Stomach (tissue), 9 donors: Measurements from ENCODE around the gene ANKRD39. TPM values are rescaled to one million over a fixed set of nuclear protein-coding genes. Genes with fewer than 3 reads are reported as not detected.

Experiments used
- DNase-seq, 2 donors: peaks; one replicate each; pipeline versions ENCODE4 v3.0.0 to v3.0.0-alpha.2; 2013 to 2019
- H3K27ac ChIP-seq, 5 donors: fragments of 200-600 bp in 4 of 5; sonication (generic) in 4 of 5; one replicate each; pipeline ENCODE4 v1.5.1; 2013 to 2019; ENCODE audit warnings: mild to moderate bottlenecking in 1 of 5, moderate library complexity in 1 of 5
- H3K27me3 ChIP-seq, 3 donors: fragments of 200-600 bp; sonication (generic); one replicate each; pipeline ENCODE4 v1.5.1; 2017 to 2019; ENCODE audit warnings: mixed run types in 1 of 3
- H3K36me3 ChIP-seq, 4 donors: fragments of 200-600 bp; sonication (generic); 1 replicate in 3 of 4; 2 replicates in 1 of 4; pipeline ENCODE4 v1.5.1; 2016 to 2019
- H3K4me1 ChIP-seq, 4 donors: fragments of 200-600 bp; sonication (generic); one replicate each; pipeline ENCODE4 v1.5.1; 2016 to 2019
- H3K4me3 ChIP-seq, 4 donors: fragments of 200-600 bp; sonication (generic) in 3 of 4; one replicate each; pipeline ENCODE4 v1.5.1; 2016 to 2019; ENCODE audit warnings: mild to moderate bottlenecking in 1 of 4
- H3K9me3 ChIP-seq, 4 donors: fragments of 200-600 bp; sonication (generic); one replicate each; pipeline ENCODE4 v1.5.1; 2016 to 2019
- CTCF ChIP-seq, 7 experiments: fragments of 450-650 bp in 4 of 7; fragments of 200-600 bp in 3 of 7; sonication (generic) in 3 of 7; IDR thresholded peaks; one replicate each; pipeline ENCODE4 v1.5.1; 2016 to 2019; ENCODE audit warnings: antibody characterized with exemption in 7 of 7, control low read depth in 2 of 7, mild to moderate bottlenecking in 1 of 7
- EP300 ChIP-seq: sonication (generic); formaldehyde crosslinking; IDR thresholded peaks from one replicate; pipeline ENCODE4 v1.6.1; 2017; ENCODE audit warnings: antibody characterized with exemption
- POLR2A ChIP-seq, 4 donors: fragments of 450-650 bp; IDR thresholded peaks; one replicate each; pipeline ENCODE4 v1.6.1; 2016; ENCODE audit warnings: antibody characterized with exemption in 4 of 4, control low read depth in 2 of 4, mild to moderate bottlenecking in 1 of 4, moderate library complexity in 1 of 4
- POLR2AphosphoS5 ChIP-seq, 3 donors: sonication (generic); formaldehyde crosslinking; IDR thresholded peaks; one replicate each; pipeline ENCODE4 v1.6.1; 2016; ENCODE audit warnings: antibody characterized with exemption in 3 of 3
- WGBS, 5 donors: extraction: QIAGEN DNeasy Blood & Tissue Kit in 3 of 5; methylation state at CpG; one replicate each; pipeline versions ENCODE4 v1.1.5 to v1.1.7; 2013 to 2018; 5-methylcytosine and 5-hydroxymethylcytosine counted together
- intact Hi-C: fragments of 100-400 bp; cut with DNase I; formaldehyde crosslinking; loops from one replicate; pipeline ENCODE4 v1.15.1; 2023; ENCODE audit warnings: low total_unique reads
- polyA plus RNA-seq, 3 donors: library from polyadenylated mRNA; stranded (reverse); fragments of 200-250 nt; gene quantifications; one replicate each; pipeline ENCODE4 v1.2.3, GENCODE V29; 2013
- total RNA-seq, 5 donors: library from RNA; depleted of rRNA; stranded (reverse); fragments of >200 nt; gene quantifications; one replicate each; pipeline versions ENCODE4 v1.1.0 to v1.2.3, GENCODE V29; 2014 to 2016
- donor health status: healthy with polysubstance abuse.
- donor health status: Bipolar disorder and iron deficiency.
- donor health status: healthy.

The ANKRD39 gene
- total and polyA plus RNA-seq, 8 donors = 2.8 to 32.1 (median 12.8) TPM

GRCh38 chr2:96860065-96861029 is 2.5 kb upstream of the ANKRD39 start:
- intact Hi-C loops = loop anchor here (5.0 kb wide), 1 partner anchor 97 kb away; no protein-coding TSS in a partner anchor
- H3K27ac ChIP-seq = peak overlapping the region in 4 of 5 donors; percentile 87 to 90 (median 88)
- no peaks in the 10 kb centered on the region for H3K9me3 ChIP-seq
- no peaks in the 10 kb centered on the region for H3K27me3 ChIP-seq
- H3K4me3 ChIP-seq = no peak overlapping the region
- TF ChIP-seq POLR2A (IDR thresholded peaks at IDR 0.05) (no peak), EP300 (no peak), CTCF (IDR thresholded peaks at IDR 0.05) (no peak), POLR2AphosphoS5 (IDR thresholded peaks at IDR 0.05) (no peak)
- DNase-seq = peak in 1 of 2 donors; percentile 37
- peaks cover 37 to 89% (median 52%) of the 10 kb centered on the region in 4 donors for H3K4me1 ChIP-seq
- WGBS, 5 donors = 60 to 80% (median 72%) methylated on average over 19 to 38 of the region's 38 CpGs
- peaks cover 51 to 59% (median 53%) of the 10 kb centered on the region in 4 donors for H3K36me3 ChIP-seq

- WGBS, 5 donors = 23 to 32% (median 29%) methylated on average over 4 of the region's 4 CpGs
- Histone ChIP-seq H3K9me3 (no peaks in the 10 kb centered on the region), H3K4me3 (no peak overlapping the region), H3K4me1 (peaks cover 31 to 88% (median 48%) of the 10 kb centered on the region in 4 donors), H3K36me3 (peaks cover 44 to 52% (median 46%) of the 10 kb centered on the region in 4 donors), H3K27ac (peak overlapping the region in 4 of 5 donors; percentile 87 to 90 (median 88)), H3K27me3 (no peaks in the 10 kb centered on the region)
- peak in 1 of 2 donors; percentile 16 for DNase-seq
- TF ChIP-seq POLR2AphosphoS5 (IDR thresholded peaks at IDR 0.05) = no peak
- no peak for TF ChIP-seq CTCF (IDR thresholded peaks at IDR 0.05)
- no peak for TF ChIP-seq EP300
- TF ChIP-seq POLR2A (IDR thresholded peaks at IDR 0.05) = no peak
- intact Hi-C loops = loop anchor here (5.0 kb wide), 1 partner anchor 98 kb away; no protein-coding TSS in a partner anchor
Measured at GRCh38 chr2:96859681-96860064, 1.9 kb upstream of the ANKRD39 start.

GRCh38 chr2:96859099-96859649 is 1.4 kb upstream of the ANKRD39 start:
- 36 to 46% (median 45%) methylated on average over 11 of the region's 11 CpGs for WGBS, 5 donors
- H3K36me3 ChIP-seq = peaks cover 41 to 51% (median 44%) of the 10 kb centered on the region in 4 donors
- peak overlapping the region in 2 of 4 donors; percentile 79 to 90 for H3K4me3 ChIP-seq
- peak overlapping the region in 4 of 5 donors; percentile 87 to 90 (median 88) for H3K27ac ChIP-seq
- TF ChIP-seq EP300 = no peak
- intact Hi-C loops = no loop called here
- peaks cover 26 to 83% (median 43%) of the 10 kb centered on the region in 4 donors for H3K4me1 ChIP-seq
- H3K9me3 ChIP-seq = no peaks in the 10 kb centered on the region
- peak in 1 of 2 donors; percentile 61 for DNase-seq
- H3K27me3 ChIP-seq = no peaks in the 10 kb centered on the region

GRCh38 chr2:96856776-96857666 is 795 bp downstream of the ANKRD39 start:
- Histone ChIP-seq H3K27me3 (no peaks in the 10 kb centered on the region), H3K4me1 (peaks cover 25 to 62% (median 36%) of the 10 kb centered on the region in 4 donors), H3K27ac (peak overlapping the region; percentile 26 to 90 (median 87)), H3K9me3 (no peaks in the 10 kb centered on the region), H3K36me3 (peaks cover 42 to 48% (median 43%) of the 10 kb centered on the region in 4 donors), H3K4me3 (peak overlapping the region; percentile 74 to 90 (median 80))
- intact Hi-C loops = no loop called here
- TF ChIP-seq CTCF (IDR thresholded peaks at IDR 0.05) = no peak
- no peak for TF ChIP-seq POLR2A (IDR thresholded peaks at IDR 0.05)
- TF ChIP-seq EP300 = no peak
- no peak for TF ChIP-seq POLR2AphosphoS5 (IDR thresholded peaks at IDR 0.05)
- DNase-seq = peak in 1 of 2 donors; percentile 61
- 15 to 27% (median 15%) methylated on average over 14 to 27 of the region's 27 CpGs for WGBS, 5 donors
